CD4-positive, alpha-beta memory T cell (primary cell): ENCODE data around the gene RUVBL2. TPM values are rescaled to one million over a fixed set of nuclear protein-coding genes. Genes with fewer than 3 reads are reported as not detected.

ENCODE experiments used
- CTCF ChIA-PET: fragments of 350-600 bp; sonication (Branson Sonifier 250); formaldehyde crosslinking; loops from one replicate; lab custom pipeline; 2021; ENCODE audit warnings: inconsistent platforms; ENCODE audit not compliant: partially characterized antibody; lab: Charles Lee
- POLR2A ChIA-PET: fragments of 350-600 bp; sonication (Branson Sonifier 250); formaldehyde crosslinking; loops from one replicate; lab custom pipeline; 2021; ENCODE audit not compliant: partially characterized antibody; lab: Charles Lee
- DNase-seq, 5 donors: peaks; one replicate each; pipeline versions ENCODE4 v3.0.0 to v3.0.0-alpha.2; 2020 to 2022; ENCODE audit warnings: mixed read lengths in 1 of 5
- H3K27ac ChIP-seq: one replicate; pipeline ENCODE4 v1.7.0; 2013; ENCODE audit warnings: low read depth, low read length
- H3K27me3 ChIP-seq: 2 replicates; pipeline ENCODE4 v1.7.0; 2013; ENCODE audit warnings: mild to moderate bottlenecking, low read length, moderate library complexity; ENCODE audit not compliant: insufficient read depth
- H3K36me3 ChIP-seq: 2 replicates; pipeline ENCODE4 v1.7.0; 2013; ENCODE audit warnings: mild to moderate bottlenecking, low read length, moderate library complexity; ENCODE audit not compliant: insufficient read depth
- H3K4me1 ChIP-seq: 2 replicates; pipeline ENCODE4 v1.7.0; 2013; ENCODE audit warnings: mild to moderate bottlenecking, low read length, moderate library complexity; ENCODE audit not compliant: insufficient read depth
- H3K4me3 ChIP-seq, 2 donors: one replicate each; pipeline ENCODE4 v1.7.0; 2013; ENCODE audit warnings: low read length in 2 of 2, mild to moderate bottlenecking in 1 of 2
- H3K9me3 ChIP-seq, 2 donors: one replicate each; pipeline ENCODE4 v1.7.0; 2013; ENCODE audit warnings: low read length in 2 of 2, control low read depth in 1 of 2; ENCODE audit not compliant: control insufficient read depth in 1 of 2
- H3K27ac Mint-ChIP-seq, 7 donors: one replicate each; pipeline ENCODE4 v1.8.0; 2020 to 2021; ENCODE audit warnings: mixed read lengths in 7 of 7, mild to moderate bottlenecking in 6 of 7, inconsistent platforms in 3 of 7, moderate library complexity in 3 of 7
- H3K27me3 Mint-ChIP-seq, 2 donors: one replicate each; pipeline ENCODE4 v1.8.0; 2020 to 2021; ENCODE audit warnings: mixed read lengths in 2 of 2
- H3K36me3 Mint-ChIP-seq, 2 donors: one replicate each; pipeline ENCODE4 v1.8.0; 2020 to 2021; ENCODE audit warnings: mixed read lengths in 2 of 2, inconsistent platforms in 1 of 2, mild to moderate bottlenecking in 1 of 2
- H3K4me1 Mint-ChIP-seq, 4 donors: one replicate each; pipeline ENCODE4 v1.8.0; 2020 to 2021; ENCODE audit warnings: mixed read lengths in 4 of 4, mild to moderate bottlenecking in 1 of 4
- H3K4me3 Mint-ChIP-seq, 8 donors: one replicate each; pipeline ENCODE4 v1.8.0; 2020 to 2021; ENCODE audit warnings: mixed read lengths in 8 of 8, mild to moderate bottlenecking in 7 of 8, moderate library complexity in 6 of 8, inconsistent platforms in 3 of 8
- H3K9me3 Mint-ChIP-seq, 8 donors: one replicate each; pipeline ENCODE4 v1.8.0; 2020 to 2021; ENCODE audit warnings: mixed read lengths in 8 of 8, mild to moderate bottlenecking in 5 of 8, inconsistent platforms in 3 of 8, moderate library complexity in 1 of 8
- intact Hi-C: fragments of 100-400 bp; cut with micrococcal nuclease; formaldehyde crosslinking; loops from one replicate; pipeline ENCODE4 v1.15.1; 2023
- polyA plus RNA-seq, 2 donors: library from polyadenylated mRNA; unstranded; fragments of 300-500 nt; fragmentation: Illumina TruSeq; gene quantifications; one replicate each; pipeline ENCODE4 v1.2.3, GENCODE V29; 2021
- total RNA-seq, 2 experiments: library from RNA; stranded (reverse); gene quantifications; one replicate each; pipeline ENCODE4 v1.2.3, GENCODE V29; 2021

Gene RUVBL2
- total and polyA plus RNA-seq, 4 experiments from 2014 or later, result 27.9 to 51.9 (median 38.6) TPM

- Histone ChIP-seq H3K27ac (no peak overlapping the region), H3K36me3 (peaks cover 10% of the 10 kb centered on the region), H3K4me1 (peaks cover 15% of the 10 kb centered on the region), H3K27me3 (no peaks in the 10 kb centered on the region), H3K4me3 (no peak overlapping the region), H3K9me3 (no peaks in the 10 kb centered on the region)
- Mint-ChIP-seq H3K36me3 (peaks cover 4 to 24% of the 10 kb centered on the region in 2 donors), H3K9me3 (no peaks in the 10 kb centered on the region), H3K4me1 (peaks cover 12 to 17% (median 12%) of the 10 kb centered on the region in 4 donors), H3K27ac (peak overlapping the region in 3 of 7 donors; percentile 39 to 75 (median 41)), H3K27me3 (no peaks in the 10 kb centered on the region), H3K4me3 (no peak overlapping the region)
- ChIA-PET CTCF (interaction anchor here (1.3 to 1.8 kb wide), 2 partner anchors 16 to 199 kb away, joined by 3 to 4 read pairs; no protein-coding TSS in a partner anchor), POLR2A (interaction anchor here (1.0 kb wide), 1 partner anchor 11 kb away, joined by 3 read pairs; no protein-coding TSS in a partner anchor)
- no peak for DNase-seq
- intact Hi-C loops, result no loop called here
Observed at GRCh38 chr19:48987323-48987722, 6.4 kb upstream of the RUVBL2 start.

- intact Hi-C loops, result no loop called here
- Mint-ChIP-seq H3K36me3 (peaks cover 4 to 24% of the 10 kb centered on the region in 2 donors), H3K4me3 (no peak overlapping the region), H3K27ac (peak overlapping the region in 2 of 7 donors; percentile 29 to 55), H3K27me3 (no peaks in the 10 kb centered on the region), H3K9me3 (no peaks in the 10 kb centered on the region), H3K4me1 (peaks cover 14 to 26% (median 17%) of the 10 kb centered on the region in 4 donors)
- no peak overlapping the region for H3K4me3 ChIP-seq
- POLR2A ChIA-PET, result no interaction called here
- peaks cover 18% of the 10 kb centered on the region for H3K4me1 ChIP-seq
- no peaks in the 10 kb centered on the region for H3K9me3 ChIP-seq
- H3K36me3 ChIP-seq, result peaks cover 5% of the 10 kb centered on the region
- no peak for DNase-seq
- CTCF ChIA-PET, result no interaction called here
- no peak overlapping the region for H3K27ac ChIP-seq
- H3K27me3 ChIP-seq, result no peaks in the 10 kb centered on the region
Observed at GRCh38 chr19:48988286-48988685, 5.4 kb upstream of the RUVBL2 start.

DNA sequence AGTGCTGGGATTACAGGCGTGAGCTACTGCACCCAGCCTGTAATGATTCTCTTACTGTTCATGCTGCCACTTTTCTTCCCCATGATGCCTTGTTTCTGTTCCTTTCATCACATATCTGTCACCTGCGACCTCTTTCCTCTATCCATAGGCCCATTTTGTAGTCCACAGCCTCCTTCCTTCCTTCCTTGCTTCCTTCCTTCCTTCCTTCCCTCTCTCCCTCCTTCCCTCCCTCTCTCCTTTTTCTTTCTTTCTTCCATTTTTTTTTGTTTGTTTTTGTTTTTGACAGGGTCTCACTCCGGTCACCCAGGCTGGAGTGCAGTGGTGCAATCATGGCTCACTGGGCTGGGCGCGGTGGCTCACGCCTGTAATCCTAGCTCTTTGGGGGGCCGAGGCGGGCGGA, 4.8 kb upstream of the RUVBL2 start:
- H3K27ac Mint-ChIP-seq, result peak overlapping the region in 1 of 7 donors; percentile 50
- H3K27me3 Mint-ChIP-seq, result no peaks in the 10 kb centered on the region
- peaks cover 4 to 26% of the 10 kb centered on the region in 2 donors for H3K36me3 Mint-ChIP-seq
- H3K36me3 ChIP-seq, result peaks cover 5% of the 10 kb centered on the region
- no peak overlapping the region for H3K4me3 ChIP-seq
- no peaks in the 10 kb centered on the region for H3K27me3 ChIP-seq
- intact Hi-C loops, result no loop called here
- H3K4me1 ChIP-seq, result peaks cover 18% of the 10 kb centered on the region
- CTCF ChIA-PET, result interaction anchor here (1.1 to 1.3 kb wide), 2 partner anchors 10 to 13 kb away, joined by 3 read pairs; no protein-coding TSS in a partner anchor
- H3K27ac ChIP-seq, result no peak overlapping the region
- peaks cover 16 to 32% (median 20%) of the 10 kb centered on the region in 4 donors for H3K4me1 Mint-ChIP-seq
- H3K9me3 Mint-ChIP-seq, result no peaks in the 10 kb centered on the region
- no peaks in the 10 kb centered on the region for H3K9me3 ChIP-seq
- DNase-seq, result no peak
- H3K4me3 Mint-ChIP-seq, result no peak overlapping the region
- POLR2A ChIA-PET, result no interaction called here

DNA sequence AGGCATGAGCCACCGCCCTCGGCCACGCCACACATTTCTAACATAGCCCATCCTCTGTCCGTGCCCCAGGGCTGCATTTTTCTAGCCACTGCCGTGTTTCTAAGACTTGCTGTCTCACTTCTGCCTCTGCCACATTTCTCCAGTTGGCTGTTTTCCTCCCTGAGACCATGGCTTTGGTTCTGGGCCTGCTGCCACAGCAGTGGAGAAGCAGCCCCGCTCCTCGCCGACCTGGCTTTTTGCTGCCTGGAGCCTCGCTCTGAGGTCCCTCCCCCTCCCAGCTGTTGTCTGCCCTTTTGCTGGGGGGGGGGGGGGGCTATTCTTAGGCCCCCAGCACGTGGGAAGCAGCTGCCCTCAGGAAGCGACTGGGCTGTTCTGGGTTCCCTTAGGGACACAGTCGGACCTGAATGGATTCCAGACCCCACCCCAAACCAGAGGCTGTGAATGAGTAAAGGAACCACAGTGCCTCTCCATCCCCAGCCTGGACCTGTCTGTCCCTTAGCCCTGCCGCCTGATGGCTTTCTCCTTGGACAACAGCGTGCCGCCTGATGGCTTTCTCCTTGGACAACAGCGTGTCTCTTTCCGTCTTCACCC, 3.9 kb upstream of the RUVBL2 start:
- Histone ChIP-seq H3K9me3 (no peaks in the 10 kb centered on the region), H3K4me1 (peaks cover 28% of the 10 kb centered on the region), H3K27ac (no peak overlapping the region), H3K4me3 (no peak overlapping the region), H3K27me3 (no peaks in the 10 kb centered on the region), H3K36me3 (peaks cover 5% of the 10 kb centered on the region)
- Mint-ChIP-seq H3K27ac (peak overlapping the region in 1 of 7 donors; percentile 53), H3K9me3 (no peaks in the 10 kb centered on the region), H3K36me3 (peaks cover 4 to 26% of the 10 kb centered on the region in 2 donors), H3K4me3 (peak overlapping the region in 1 of 8 donors; percentile 30), H3K4me1 (peaks cover 19 to 40% (median 27%) of the 10 kb centered on the region in 4 donors), H3K27me3 (no peaks in the 10 kb centered on the region)
- ChIA-PET POLR2A (no interaction called here), CTCF (interaction anchor here (1.1 to 1.3 kb wide), 2 partner anchors 11 to 14 kb away, joined by 3 read pairs; no protein-coding TSS in a partner anchor)
- DNase-seq, result no peak
- intact Hi-C loops, result loop anchor here (5.0 to 10.0 kb wide), 2 partner anchors 65 to 352 kb away; partner anchors contain the start of genes CGB7 and DBP

DNA sequence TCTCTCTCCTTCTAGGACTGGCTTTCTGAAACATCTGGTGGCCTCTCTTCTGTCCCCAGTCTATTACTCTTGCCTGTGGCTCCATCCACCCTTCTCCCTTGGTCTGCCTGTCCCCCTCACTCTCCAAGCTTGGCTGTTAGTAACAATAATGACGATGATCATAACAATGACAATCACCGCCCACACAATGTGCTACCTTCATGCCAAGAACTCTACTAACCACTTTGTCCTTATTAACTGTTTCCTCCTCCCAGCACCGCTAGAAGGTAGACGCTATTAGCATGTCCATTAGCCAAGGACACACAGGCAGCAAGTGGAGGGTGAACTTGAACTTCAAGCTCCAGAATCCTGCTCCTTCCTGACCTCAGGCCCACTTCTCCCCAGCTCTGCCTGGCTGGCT, 3.3 kb upstream of the RUVBL2 start:
- Histone ChIP-seq H3K36me3 (no peaks in the 10 kb centered on the region), H3K4me1 (peaks cover 30% of the 10 kb centered on the region), H3K4me3 (no peak overlapping the region), H3K27ac (no peak overlapping the region), H3K9me3 (no peaks in the 10 kb centered on the region), H3K27me3 (no peaks in the 10 kb centered on the region)
- Mint-ChIP-seq H3K4me1 (peaks cover 24 to 46% (median 31%) of the 10 kb centered on the region in 4 donors), H3K36me3 (peaks cover 4 to 26% of the 10 kb centered on the region in 2 donors), H3K27ac (peak overlapping the region in 4 of 7 donors; percentile 14 to 53 (median 30)), H3K9me3 (no peaks in the 10 kb centered on the region), H3K27me3 (no peaks in the 10 kb centered on the region), H3K4me3 (peak overlapping the region in 4 of 8 donors; percentile 15 to 30 (median 20))
- no peak for DNase-seq
- intact Hi-C loops, result loop anchor here (5.0 to 10.0 kb wide), 2 partner anchors 64 to 353 kb away; partner anchors contain the start of genes CGB7 and DBP
- POLR2A ChIA-PET, result interaction anchor here (4.1 kb wide), 1 partner anchor 24 kb away, joined by 68 read pairs; the partner anchor contains the start of gene FTL
- CTCF ChIA-PET, result no interaction called here

DNA sequence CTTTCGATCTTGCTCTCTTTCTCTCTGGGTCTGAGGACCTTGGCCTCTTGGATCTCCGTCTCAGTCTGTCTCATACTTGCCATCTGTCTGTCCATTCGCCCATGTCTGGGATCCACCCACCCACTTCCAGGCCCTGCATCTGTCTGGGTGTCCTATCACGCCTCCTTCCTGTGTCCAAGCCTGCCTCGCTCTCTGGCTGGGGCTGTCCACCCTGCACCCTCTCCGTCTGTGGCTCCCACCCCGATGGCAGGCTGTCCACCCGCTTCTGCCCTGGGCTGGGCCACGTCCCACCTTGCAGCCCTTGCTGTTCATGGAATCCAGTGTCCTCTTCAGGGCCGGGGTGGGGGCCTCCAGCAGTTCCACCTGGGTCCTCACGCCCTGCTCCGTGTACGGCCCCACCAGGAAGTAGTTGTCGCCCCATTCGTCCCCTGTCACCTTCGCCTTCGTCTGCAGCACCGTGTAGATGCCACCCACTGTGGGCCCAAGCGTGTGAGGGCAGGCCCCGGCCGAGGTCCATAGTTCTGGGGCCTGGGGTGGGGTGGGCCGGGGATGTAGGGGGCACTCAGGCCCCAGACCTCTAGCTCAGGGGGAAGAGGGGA, 2.6 kb upstream of the RUVBL2 start:
- no peak overlapping the region for H3K27ac ChIP-seq
- Mint-ChIP-seq H3K27ac (peak overlapping the region in 3 of 7 donors; percentile 39 to 72 (median 46)), H3K4me3 (peak overlapping the region in 3 of 8 donors; percentile 26 to 56 (median 52)), H3K27me3 (no peaks in the 10 kb centered on the region), H3K36me3 (peaks cover 4 to 26% of the 10 kb centered on the region in 2 donors), H3K9me3 (no peaks in the 10 kb centered on the region), H3K4me1 (peaks cover 24 to 46% (median 32%) of the 10 kb centered on the region in 4 donors)
- no peaks in the 10 kb centered on the region for H3K9me3 ChIP-seq
- intact Hi-C loops, result loop anchor here (5.0 to 10.0 kb wide), 2 partner anchors 64 to 354 kb away; partner anchors contain the start of genes CGB7 and DBP
- CTCF ChIA-PET, result interaction anchor here (1.4 kb wide), 2 partner anchors 9 to 20 kb away, joined by 4 read pairs; no protein-coding TSS in a partner anchor
- H3K36me3 ChIP-seq, result no peaks in the 10 kb centered on the region
- POLR2A ChIA-PET, result interaction anchor here (2.9 to 4.1 kb wide), 3 partner anchors 21 to 117 kb away, joined by 12 to 68 read pairs (median 42); partner anchors contain the start of genes FTL and PPP1R15A
- no peak for DNase-seq
- H3K4me3 ChIP-seq, result no peak overlapping the region
- H3K27me3 ChIP-seq, result no peaks in the 10 kb centered on the region
- peaks cover 30% of the 10 kb centered on the region for H3K4me1 ChIP-seq
